Measurements from ENCODE around the gene LSAMP. TPM values are rescaled to one million over a fixed set of nuclear protein-coding genes. Genes with fewer than 3 reads are reported as not detected.

Gene LSAMP
- polyA plus RNA-seq, 1 of the 3 experiments (the other 2 are of a cell fraction): 6.6 TPM

DNA sequence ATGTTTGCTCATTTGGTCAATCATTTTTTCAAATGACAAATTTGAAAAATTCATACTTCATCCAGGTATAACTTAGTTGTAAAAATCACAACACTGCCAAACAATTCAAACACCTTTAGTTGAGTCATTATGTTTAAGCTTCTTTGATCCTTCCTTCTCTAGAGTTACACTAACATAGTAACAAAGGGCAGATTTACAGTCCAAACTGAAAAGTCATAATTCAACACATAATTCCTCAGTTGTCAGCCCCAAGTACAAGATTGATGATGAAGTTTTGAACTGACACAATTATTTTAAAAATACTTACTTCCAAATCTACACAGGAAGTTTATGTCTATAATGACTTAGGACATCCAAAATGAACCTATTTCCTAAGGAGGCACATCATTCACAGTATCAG, 264.1 kb downstream of the LSAMP start:
- POLR2A ChIA-PET: no interaction called here
- Histone ChIP-seq H3K27ac (ENCODE audit: low read depth in 2 of 2, low read length in 1 of 2) (no peak overlapping the region), H2AFZ (ENCODE audit: low read depth) (no peak overlapping the region), H3K4me1 (ENCODE audit: control insufficient read depth in 1 of 2, insufficient read depth in 2 of 2, low read depth in 1 of 2, low read length in 1 of 2) (peaks cover 0 to 8% of the 10 kb centered on the region in 2 experiments; a peak in 2 of 4 replicates), H3K4me3 (ENCODE audit: low read depth in 2 of 2, low read length in 1 of 2) (no peak overlapping the region), H3K4me2 (no peak overlapping the region), H3K36me3 (replicated peaks in 1 of 2; ENCODE audit: control insufficient read depth in 1 of 2, insufficient read depth in 2 of 2, low read length in 1 of 2) (no peaks in the 10 kb centered on the region), H4K20me1 (ENCODE audit: insufficient read depth) (no peaks in the 10 kb centered on the region), H3K9me2 (no peaks in the 10 kb centered on the region), H3F3A (replicated peaks; ENCODE audit: insufficient read depth) (peaks cover 6% of the 10 kb centered on the region), H3K9ac (no peak overlapping the region), H3K27me3 (ENCODE audit: insufficient read depth) (no peaks in the 10 kb centered on the region), H3K79me2 (ENCODE audit: insufficient read depth) (no peaks in the 10 kb centered on the region), H3K9me3 (no peaks in the 10 kb centered on the region)
- no peak for DNase-seq
- CTCF ChIA-PET: interaction anchor here (1.4 kb wide), 1 partner anchor 12 kb away, joined by 3 read pairs; no protein-coding TSS in a partner anchor
- no peak for TF ChIP-seq FOXJ3 (CRISPR knock-in tag; IDR thresholded peaks at IDR 0.05)
- no peak for TF ChIP-seq TEAD4 (IDR thresholded peaks at IDR 0.05; ENCODE audit: borderline replicate concordance, insufficient read depth)
- no peak for TF ChIP-seq RFX5 (IDR thresholded peaks at IDR 0.05; ENCODE audit: low read length)
- TF ChIP-seq MAX (IDR thresholded peaks at IDR 0.05; ENCODE audit: low read depth): no peak
- TF ChIP-seq IRF3 (IDR thresholded peaks at IDR 0.05; ENCODE audit: low read depth, low read length): no peak
- no peak for TF ChIP-seq NRF1 (IDR thresholded peaks at IDR 0.05; ENCODE audit: low read depth, low read length)
- no peak for TF ChIP-seq FOSL2 (IDR thresholded peaks at IDR 0.05; ENCODE audit: borderline replicate concordance, low read depth)
- TF ChIP-seq CHD2 (IDR thresholded peaks at IDR 0.05; ENCODE audit: low read length, partially characterized antibody): no peak
- TF ChIP-seq SIN3A (IDR thresholded peaks at IDR 0.05; ENCODE audit: borderline replicate concordance, low read depth, low read length): no peak
- TF ChIP-seq RCOR1 (IDR thresholded peaks at IDR 0.05; ENCODE audit: low read length): no peak
- TF ChIP-seq TCF12 (IDR thresholded peaks at IDR 0.05): no peak
- no peak for TF ChIP-seq NFIC (IDR thresholded peaks at IDR 0.05; ENCODE audit: borderline replicate concordance)
- TF ChIP-seq, protein P1, sequence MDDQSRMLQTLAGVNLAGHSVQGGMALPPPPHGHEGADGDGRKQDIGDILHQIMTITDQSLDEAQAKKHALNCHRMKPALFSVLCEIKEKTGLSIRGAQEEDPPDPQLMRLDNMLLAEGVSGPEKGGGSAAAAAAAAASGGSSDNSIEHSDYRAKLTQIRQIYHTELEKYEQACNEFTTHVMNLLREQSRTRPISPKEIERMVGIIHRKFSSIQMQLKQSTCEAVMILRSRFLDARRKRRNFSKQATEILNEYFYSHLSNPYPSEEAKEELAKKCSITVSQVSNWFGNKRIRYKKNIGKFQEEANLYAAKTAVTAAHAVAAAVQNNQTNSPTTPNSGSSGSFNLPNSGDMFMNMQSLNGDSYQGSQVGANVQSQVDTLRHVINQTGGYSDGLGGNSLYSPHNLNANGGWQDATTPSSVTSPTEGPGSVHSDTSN (IDR thresholded peaks at IDR 0.05): no peak
- no peak for TF ChIP-seq MEF2A (IDR thresholded peaks at IDR 0.05; ENCODE audit: borderline replicate concordance, low read depth)
- TF ChIP-seq ZBTB33 (IDR thresholded peaks at IDR 0.05; ENCODE audit: borderline replicate concordance, low read depth): no peak
- TF ChIP-seq MXI1 (IDR thresholded peaks at IDR 0.05; ENCODE audit: low read depth, low read length): no peak
- TF ChIP-seq USF1 (IDR thresholded peaks at IDR 0.05; ENCODE audit: borderline replicate concordance, low read depth): no peak
- TF ChIP-seq EZH2phosphoT487 (IDR thresholded peaks at IDR 0.05; ENCODE audit: borderline replicate concordance, low read depth): no peak

Data from SK-N-SH (cell line).